ENCODE data around the gene PDE4D.

DNA sequence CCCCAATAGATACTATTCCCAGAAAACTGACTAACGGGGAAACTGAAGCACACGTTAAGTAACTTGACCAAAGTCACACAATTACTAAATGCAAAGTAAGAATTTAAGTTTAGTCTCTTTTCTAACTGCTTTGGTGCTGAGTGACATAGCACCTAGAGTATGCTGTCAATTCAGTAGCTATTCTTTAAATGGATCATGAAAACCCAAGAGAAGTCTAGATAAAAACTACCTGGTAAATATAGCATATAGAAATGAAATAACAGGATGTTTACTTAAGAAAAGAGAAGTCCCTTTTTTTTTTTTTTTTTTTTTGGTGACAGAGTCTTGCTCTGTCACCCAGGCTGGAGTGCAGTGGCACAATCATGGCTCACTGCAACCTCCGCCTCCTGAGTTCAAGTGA lies 129.2 kb downstream of the PDE4D start:
- TF ChIP-seq, protein P1, sequence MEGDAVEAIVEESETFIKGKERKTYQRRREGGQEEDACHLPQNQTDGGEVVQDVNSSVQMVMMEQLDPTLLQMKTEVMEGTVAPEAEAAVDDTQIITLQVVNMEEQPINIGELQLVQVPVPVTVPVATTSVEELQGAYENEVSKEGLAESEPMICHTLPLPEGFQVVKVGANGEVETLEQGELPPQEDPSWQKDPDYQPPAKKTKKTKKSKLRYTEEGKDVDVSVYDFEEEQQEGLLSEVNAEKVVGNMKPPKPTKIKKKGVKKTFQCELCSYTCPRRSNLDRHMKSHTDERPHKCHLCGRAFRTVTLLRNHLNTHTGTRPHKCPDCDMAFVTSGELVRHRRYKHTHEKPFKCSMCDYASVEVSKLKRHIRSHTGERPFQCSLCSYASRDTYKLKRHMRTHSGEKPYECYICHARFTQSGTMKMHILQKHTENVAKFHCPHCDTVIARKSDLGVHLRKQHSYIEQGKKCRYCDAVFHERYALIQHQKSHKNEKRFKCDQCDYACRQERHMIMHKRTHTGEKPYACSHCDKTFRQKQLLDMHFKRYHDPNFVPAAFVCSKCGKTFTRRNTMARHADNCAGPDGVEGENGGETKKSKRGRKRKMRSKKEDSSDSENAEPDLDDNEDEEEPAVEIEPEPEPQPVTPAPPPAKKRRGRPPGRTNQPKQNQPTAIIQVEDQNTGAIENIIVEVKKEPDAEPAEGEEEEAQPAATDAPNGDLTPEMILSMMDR (IDR thresholded peaks at IDR 0.05), result no peak
- no peak for TF ChIP-seq POLR2A (IDR thresholded peaks at IDR 0.05)
